MM.1S (cell line): ENCODE data around the gene TMEM121B.

ENCODE experiments used
- EZH2 ChIP-seq: fragments of 300-600 bp; sonication (generic); optimal IDR thresholded peaks from 2 replicates; pipeline ENCODE3; 2017; ENCODE audit warnings: low read depth, mild to moderate bottlenecking, antibody characterized with exemption, low read length, mixed read lengths
- TF ChIP-seq, protein P1 (sequence below): fragments of 300-600 bp; sonication (generic); IDR thresholded peaks from 2 replicates; pipeline ENCODE4 v1.5.1; 2016; ENCODE audit warnings: antibody characterized with exemption, low read length, mixed read lengths

DNA sequence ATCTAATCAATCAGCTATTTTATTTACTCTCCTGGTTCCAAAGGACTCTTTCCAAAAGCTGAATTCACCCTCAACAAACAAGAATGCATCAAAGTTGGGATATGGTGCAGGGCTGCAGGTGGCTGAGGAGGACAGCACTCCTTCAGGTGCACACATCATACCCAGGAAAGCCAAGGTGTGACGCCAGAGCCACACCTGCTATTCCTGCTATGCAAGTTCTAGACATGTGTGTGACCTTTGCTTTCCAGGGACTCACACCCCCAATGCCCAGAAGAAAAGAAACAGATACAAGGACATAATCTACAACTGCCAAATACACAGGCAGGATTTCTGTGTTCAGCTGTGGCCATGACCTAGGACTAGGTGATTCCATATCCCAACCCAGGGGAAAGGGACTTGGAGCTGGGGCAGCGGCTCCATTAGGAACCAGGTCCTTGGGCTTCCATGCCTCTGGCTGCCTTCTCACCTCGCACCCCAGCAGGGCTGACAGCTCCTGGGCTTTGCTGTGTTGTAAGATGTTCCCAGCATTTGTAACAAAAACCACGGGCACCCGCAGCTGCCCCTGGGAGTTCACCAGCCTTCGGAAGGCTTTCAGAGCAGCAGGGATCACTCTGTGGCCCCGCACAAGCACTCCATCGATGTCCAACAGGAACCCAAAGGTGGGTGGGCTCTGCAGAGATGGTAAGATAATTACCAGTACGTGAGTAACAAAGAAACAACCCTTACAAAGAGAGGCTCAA, 28.1 kb upstream of the TMEM121B start:
- TF ChIP-seq, protein P1, sequence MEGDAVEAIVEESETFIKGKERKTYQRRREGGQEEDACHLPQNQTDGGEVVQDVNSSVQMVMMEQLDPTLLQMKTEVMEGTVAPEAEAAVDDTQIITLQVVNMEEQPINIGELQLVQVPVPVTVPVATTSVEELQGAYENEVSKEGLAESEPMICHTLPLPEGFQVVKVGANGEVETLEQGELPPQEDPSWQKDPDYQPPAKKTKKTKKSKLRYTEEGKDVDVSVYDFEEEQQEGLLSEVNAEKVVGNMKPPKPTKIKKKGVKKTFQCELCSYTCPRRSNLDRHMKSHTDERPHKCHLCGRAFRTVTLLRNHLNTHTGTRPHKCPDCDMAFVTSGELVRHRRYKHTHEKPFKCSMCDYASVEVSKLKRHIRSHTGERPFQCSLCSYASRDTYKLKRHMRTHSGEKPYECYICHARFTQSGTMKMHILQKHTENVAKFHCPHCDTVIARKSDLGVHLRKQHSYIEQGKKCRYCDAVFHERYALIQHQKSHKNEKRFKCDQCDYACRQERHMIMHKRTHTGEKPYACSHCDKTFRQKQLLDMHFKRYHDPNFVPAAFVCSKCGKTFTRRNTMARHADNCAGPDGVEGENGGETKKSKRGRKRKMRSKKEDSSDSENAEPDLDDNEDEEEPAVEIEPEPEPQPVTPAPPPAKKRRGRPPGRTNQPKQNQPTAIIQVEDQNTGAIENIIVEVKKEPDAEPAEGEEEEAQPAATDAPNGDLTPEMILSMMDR = no peak
- no peak for TF ChIP-seq EZH2
